ENCODE data around the gene RTN4R.
"Not testable (repeated sequence)": the region's sequence is repeated elsewhere in the genome, so short reads cannot be mapped to it uniquely, and the experiment has no call there.

Gene RTN4R

GRCh38 chr22:20268279-20269012 is at the start of gene RTN4R:
Gene RTN4R (minus strand): TSS chr22:20268318. CDS start chr22:20268092, 226 bp downstream.
- DNase-seq = peak; percentile 68 to 78

GRCh38 chr22:20317402-20318042 is 49.4 kb upstream of the RTN4R start:
- DNase-seq = peak; percentile 63 to 64

GRCh38 chr22:20316844-20317401 is 48.8 kb upstream of the RTN4R start:
- peak in 1 of 2 experiments; percentile 16 for DNase-seq

- DNase-seq = peak; percentile 12 to 13
These were observed 48.2 kb upstream of the RTN4R start for GRCh38 chr22:20316217-20316843.

GRCh38 chr22:20315337-20316216 is 47.5 kb upstream of the RTN4R start:
- peak; percentile 9 to 14 for DNase-seq

DNA sequence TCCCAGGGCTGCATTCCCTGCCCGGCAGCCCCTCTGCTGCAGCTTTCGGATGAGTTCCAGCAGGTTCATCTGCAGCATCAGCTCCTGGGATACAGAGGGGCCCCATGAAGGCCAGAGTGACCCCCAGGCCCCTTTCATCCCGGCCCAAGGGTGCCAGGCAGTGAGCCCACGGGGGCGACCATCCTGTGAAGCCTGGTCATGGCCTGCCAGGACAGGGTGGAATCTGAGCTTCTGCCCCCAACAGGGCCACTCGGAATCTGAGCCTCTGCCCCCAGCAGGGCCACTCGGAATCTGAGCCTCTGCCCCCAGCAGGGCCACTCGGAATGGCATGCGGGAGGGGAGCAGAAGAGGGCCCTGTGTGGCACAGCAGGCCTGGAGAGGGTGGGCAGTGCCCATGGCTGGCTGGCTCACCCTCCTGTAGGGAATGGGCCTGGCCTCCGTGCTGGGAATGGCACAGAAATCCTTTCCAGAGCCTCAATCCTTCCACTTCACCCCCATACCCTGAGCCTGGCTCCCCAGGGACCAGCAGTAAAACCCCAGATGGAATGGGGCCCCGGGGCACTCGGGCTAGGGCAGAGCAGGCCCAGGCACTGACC is 46.7 kb upstream of the RTN4R start:
- DNase-seq = peak; percentile 5

DNA sequence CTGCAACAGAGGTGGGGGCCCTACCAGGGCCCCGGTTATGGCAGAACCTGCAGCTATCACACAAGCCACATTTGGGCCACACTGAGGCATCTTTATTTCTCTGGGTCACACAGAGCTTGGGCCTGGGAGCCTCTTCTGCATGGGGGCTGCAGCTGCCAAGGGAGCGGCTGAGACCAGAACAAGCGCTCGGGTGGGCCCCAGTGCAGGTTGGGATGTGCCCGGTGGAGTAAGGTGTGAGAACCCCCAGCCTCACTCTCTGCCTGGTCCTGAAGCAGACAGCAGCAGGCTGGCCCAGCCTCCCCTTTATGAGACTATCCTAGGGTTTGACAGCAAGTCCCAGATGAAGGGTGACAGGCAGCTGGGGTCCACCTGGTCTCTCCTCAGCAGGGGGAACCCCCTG is 46.1 kb upstream of the RTN4R start:
- DNase-seq = peak in 1 of 2 experiments; percentile 7

GRCh38 chr22:20313306-20314077 is 45.4 kb upstream of the RTN4R start:
- peak; percentile 10 to 11 for DNase-seq

DNA sequence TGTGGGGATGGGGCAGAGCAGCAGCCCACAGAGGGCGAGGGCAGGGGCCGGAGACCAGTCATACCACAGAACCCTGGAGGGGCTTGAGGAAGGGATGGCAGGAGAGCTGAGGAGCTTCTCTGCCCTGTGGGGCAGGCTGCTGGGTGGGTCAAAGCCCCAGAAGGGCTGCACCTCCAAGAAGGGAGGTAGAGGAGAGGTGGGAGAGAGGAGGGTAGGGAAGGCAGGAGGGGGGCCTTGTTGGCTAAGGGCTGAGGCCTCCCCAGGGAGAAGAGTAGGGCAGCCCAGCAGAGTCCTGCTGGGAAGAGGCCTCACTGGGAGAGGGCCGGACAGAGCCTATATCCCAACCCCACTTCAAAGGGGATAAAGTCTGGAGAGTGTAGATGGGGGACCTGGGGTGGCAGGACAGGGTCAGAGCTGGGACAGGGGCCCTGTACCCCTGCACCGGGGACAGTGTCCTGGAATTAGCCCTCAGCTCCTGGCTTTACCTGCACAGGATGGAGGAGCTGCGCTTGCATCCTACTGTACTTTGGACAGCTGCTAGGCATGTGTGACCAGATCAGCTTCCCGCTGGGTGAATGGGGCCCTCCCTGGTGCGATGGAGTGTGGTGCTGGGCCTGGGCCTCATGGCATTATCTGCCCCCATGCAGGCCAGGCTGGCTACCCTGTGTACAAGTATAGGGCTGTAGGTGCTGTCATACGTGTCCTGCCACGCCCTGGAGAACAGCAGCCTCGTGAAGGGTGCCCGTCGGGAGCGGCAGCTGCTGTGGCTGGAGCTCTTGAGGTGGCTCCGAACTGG is 44.5 kb upstream of the RTN4R start:
- DNase-seq = peak; percentile 4 to 10

DNA sequence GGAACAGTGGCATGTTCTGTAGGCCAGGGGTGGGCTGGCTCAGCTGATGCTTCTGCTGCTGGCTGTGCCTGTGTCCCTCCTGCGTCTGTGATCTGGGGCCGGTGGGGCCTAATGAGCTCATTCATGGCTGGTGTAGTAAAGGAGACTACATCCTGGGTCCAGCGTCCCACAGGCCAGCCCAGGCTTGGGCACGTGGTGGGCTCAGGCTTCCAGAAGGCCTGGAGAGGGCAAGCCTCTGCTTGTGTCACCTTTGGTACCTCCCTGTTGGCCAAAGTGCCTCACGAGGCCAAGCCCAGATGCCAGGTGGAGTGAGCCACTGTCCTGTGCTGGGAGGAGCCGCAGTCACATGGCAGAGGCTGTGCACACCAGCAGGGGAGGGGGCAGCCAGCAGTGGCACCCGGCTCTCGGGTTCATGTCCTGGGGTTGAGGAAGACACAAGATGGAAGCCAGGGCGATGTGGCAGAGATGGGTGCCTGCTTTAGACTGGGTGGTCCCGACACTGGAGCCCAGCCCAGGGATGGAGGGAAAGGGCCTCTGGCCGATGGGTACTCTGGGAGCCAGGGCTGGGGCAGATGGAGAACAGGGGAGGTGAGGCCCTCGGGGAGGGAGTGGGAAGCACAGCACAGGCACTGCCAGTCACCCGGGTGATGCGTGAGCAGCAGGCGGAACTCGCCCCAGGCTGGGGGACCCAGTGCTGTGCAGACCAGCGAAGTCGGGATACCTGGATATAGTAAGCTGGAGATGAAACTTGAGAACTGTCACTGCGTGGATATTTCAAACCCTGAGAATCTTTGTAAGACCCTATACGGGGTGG is 43.3 kb upstream of the RTN4R start:
- not testable (repeated sequence) for DNase-seq

- not testable (repeated sequence) for DNase-seq
These were observed 42.7 kb upstream of the RTN4R start for GRCh38 chr22:20310773-20311172.

- not testable (repeated sequence) for DNase-seq
These were observed 42.1 kb upstream of the RTN4R start for GRCh38 chr22:20310180-20310579.

- DNase-seq = not testable (repeated sequence)
These were observed 40.9 kb upstream of the RTN4R start for GRCh38 chr22:20308806-20309650.

- DNase-seq = not testable (repeated sequence)
These were observed 39.6 kb upstream of the RTN4R start for GRCh38 chr22:20307448-20308447.

- not testable (repeated sequence) for DNase-seq
These were observed 38.7 kb upstream of the RTN4R start for GRCh38 chr22:20306646-20307447.
